PC-3 (cell line): ENCODE results near the gene DNAJC11. TPM values are rescaled to one million over a fixed set of nuclear protein-coding genes. Genes with fewer than 3 reads are reported as not detected.

Experiments used
- ATAC-seq: fragments of 200-7000 bp; cut with Tn5 transposase; 2 replicates; pipeline ENCODE4 v1.9.1; 2020; ENCODE audit warnings: mild to moderate bottlenecking, moderate library complexity
- BruUV-seq: library from RNA; stranded (reverse); fragments of 400-500 nt; replicated peaks from 2 replicates; lab custom pipeline; 2021; lab: Mats Ljungman, UMichigan
- CTCF ChIA-PET: fragments of 300-600 bp; sonication (Branson Sonifier 250); formaldehyde crosslinking; loops from one replicate; lab custom pipeline; 2022; ENCODE audit warnings: antibody characterized with exemption; lab: Charles Lee
- POLR2A ChIA-PET: fragments of 300-600 bp; sonication (Branson Sonifier 250); formaldehyde crosslinking; loops from one replicate; lab custom pipeline; 2022; ENCODE audit warnings: antibody characterized with exemption; ENCODE audit not compliant: unreplicated experiment; lab: Charles Lee
- DNase-seq: peaks from one replicate; pipeline ENCODE4 v3.0.0-alpha.2; 2015
- H2AFZ ChIP-seq: fragments of 300-600 bp; sonication (generic); 2 replicates; pipeline ENCODE4 v1.6.0; 2016; ENCODE audit warnings: antibody characterized with exemption, low read length
- H3F3A ChIP-seq: fragments of 300-600 bp; sonication (generic); one replicate; pipeline ENCODE4 v1.6.0; 2017; ENCODE audit warnings: antibody characterized with exemption, low read length, control low read depth, mild to moderate bottlenecking; ENCODE audit not compliant: unreplicated experiment
- H3K27ac ChIP-seq: fragments of 300-600 bp; sonication (generic); 2 replicates; pipeline ENCODE4 v1.5.1; 2016; ENCODE audit warnings: mild to moderate bottlenecking, low read length
- H3K27me3 ChIP-seq: fragments of 300-600 bp; sonication (generic); 2 replicates; pipeline ENCODE4 v1.6.1; 2016; ENCODE audit warnings: low read length, mixed read lengths
- H3K36me3 ChIP-seq: fragments of 300-600 bp; sonication (generic); 2 replicates; pipeline ENCODE4 v1.6.1; 2016; ENCODE audit warnings: low read depth, mixed run types, low read length, mixed read lengths
- H3K4me1 ChIP-seq: fragments of 300-600 bp; sonication (generic); 2 replicates; pipeline ENCODE4 v1.5.1; 2016; ENCODE audit warnings: low read length; ENCODE audit not compliant: insufficient read depth
- H3K4me2 ChIP-seq: fragments of 300-600 bp; sonication (generic); 2 replicates; pipeline ENCODE4 v1.6.0; 2016; ENCODE audit warnings: low read length
- H3K4me3 ChIP-seq: fragments of 300-600 bp; sonication (generic); 2 replicates; pipeline ENCODE4 v1.5.1; 2016; ENCODE audit warnings: mild to moderate bottlenecking, low read length, mixed read lengths
- H3K79me2 ChIP-seq: fragments of 300-600 bp; sonication (generic); 2 replicates; pipeline ENCODE4 v1.6.1; 2017; ENCODE audit warnings: low read length, mixed read lengths
- H3K9ac ChIP-seq: fragments of 300-600 bp; sonication (generic); 2 replicates; pipeline ENCODE4 v1.6.0; 2016; ENCODE audit warnings: mild to moderate bottlenecking, low read length
- H3K9me2 ChIP-seq: fragments of 300-600 bp; sonication (generic); replicated peaks from 2 replicates; pipeline ENCODE4 v1.6.1; 2016; ENCODE audit warnings: mixed run types, low read length, mixed read lengths
- H3K9me3 ChIP-seq: fragments of 300-600 bp; sonication (generic); 2 replicates; pipeline ENCODE4 v1.6.1; 2016; ENCODE audit warnings: low read length, mixed read lengths
- H4K20me1 ChIP-seq: fragments of 300-600 bp; sonication (generic); 2 replicates; pipeline ENCODE4 v1.6.1; 2016; ENCODE audit warnings: low read length, mixed read lengths
- CTCF ChIP-seq: fragments of 300-600 bp; sonication (generic); conservative IDR thresholded peaks from 2 replicates; pipeline ENCODE4 v1.5.1; 2017; ENCODE audit warnings: antibody characterized with exemption, low read depth, mild to moderate bottlenecking, low read length
- EZH2 ChIP-seq: fragments of 300-600 bp; sonication (generic); IDR thresholded peaks from one replicate; pipeline ENCODE4 v1.6.1; 2017; ENCODE audit warnings: antibody characterized with exemption, mild to moderate bottlenecking, low read length; ENCODE audit not compliant: unreplicated experiment
- EZH2phosphoT487 ChIP-seq: fragments of 300-600 bp; sonication (generic); IDR thresholded peaks from 2 replicates; pipeline ENCODE4 v1.6.1; 2018; ENCODE audit warnings: mild to moderate bottlenecking, antibody characterized with exemption, low read length, borderline replicate concordance
- intact Hi-C: fragments of 100-400 bp; cut with micrococcal nuclease; formaldehyde crosslinking; loops from 2 replicates; pipeline ENCODE4 v1.9.0; 2023
- total RNA-seq: library from RNA; depleted of rRNA; stranded (reverse); fragments of >200 nt; gene quantifications from 2 replicates; pipeline ENCODE4 v1.2.3, GENCODE V29; 2014

DNAJC11 gene
- total RNA-seq, 1 experiment from 2014 or later: 105 TPM

- no peak for DNase-seq
- intact Hi-C loops: no loop called here
- peaks cover 96% of the 10 kb centered on the region for H3K79me2 ChIP-seq
Observed at GRCh38 chr1:6691507-6691906, 10.1 kb downstream of the DNAJC11 start.

GRCh38 chr1:6690186-6690585, 11.4 kb downstream of the DNAJC11 start:
- Histone ChIP-seq H3K27me3 (no peaks in the 10 kb centered on the region), H3K9ac (no peak overlapping the region), H3K9me3 (no peaks in the 10 kb centered on the region), H3K79me2 (peaks cover 97% of the 10 kb centered on the region), H3K9me2 (no peaks in the 10 kb centered on the region), H3F3A (no peaks in the 10 kb centered on the region), H3K4me1 (no peaks in the 10 kb centered on the region), H3K4me2 (no peak overlapping the region), H3K36me3 (peaks cover 8% of the 10 kb centered on the region; the same call in 1 of the 2 replicates), H3K4me3 (no peak overlapping the region), H2AFZ (no peak overlapping the region), H3K27ac (no peak overlapping the region), H4K20me1 (peaks cover 37% of the 10 kb centered on the region)
- intact Hi-C loops: no loop called here
- BruUV-seq: no TSS peak
- no peak for ATAC-seq
- CTCF ChIA-PET: no interaction called here
- POLR2A ChIA-PET: no interaction called here
- DNase-seq: no peak
- TF ChIP-seq EZH2phosphoT487 (no peak), CTCF (no peak), EZH2 (no peak)

More at GRCh38 chr1:6691507-6691906, 10.1 kb downstream of the DNAJC11 start:
- H3K9me2 ChIP-seq: no peaks in the 10 kb centered on the region
- H4K20me1 ChIP-seq: peaks cover 28% of the 10 kb centered on the region
- BruUV-seq: no TSS peak
- no peak overlapping the region for H3K4me3 ChIP-seq
- no peaks in the 10 kb centered on the region for H3K9me3 ChIP-seq
- ChIA-PET POLR2A (no interaction called here), CTCF (no interaction called here)
- no peaks in the 10 kb centered on the region for H3F3A ChIP-seq
- H3K27ac ChIP-seq: no peak overlapping the region
- H3K4me2 ChIP-seq: no peak overlapping the region
- no peaks in the 10 kb centered on the region for H3K4me1 ChIP-seq
- TF ChIP-seq EZH2phosphoT487: no peak
- TF ChIP-seq EZH2: no peak
- TF ChIP-seq CTCF: no peak
- H3K9ac ChIP-seq: no peak overlapping the region
- no peak for ATAC-seq
- H2AFZ ChIP-seq: no peak overlapping the region
- no peaks in the 10 kb centered on the region for H3K27me3 ChIP-seq
- H3K36me3 ChIP-seq: peaks cover 8% of the 10 kb centered on the region; the same call in 1 of the 2 replicates

GRCh38 chr1:6688757-6689156, 12.9 kb downstream of the DNAJC11 start:
- no peaks in the 10 kb centered on the region for H3K9me2 ChIP-seq
- TF ChIP-seq EZH2phosphoT487: no peak
- no peak for TF ChIP-seq CTCF
- no peak for TF ChIP-seq EZH2
- CTCF ChIA-PET: no interaction called here
- H3K4me2 ChIP-seq: no peak overlapping the region
- POLR2A ChIA-PET: no interaction called here
- no peak overlapping the region for H3K4me3 ChIP-seq
- H3K27me3 ChIP-seq: no peaks in the 10 kb centered on the region
- no peaks in the 10 kb centered on the region for H3K4me1 ChIP-seq
- no peak overlapping the region for H2AFZ ChIP-seq
- H3K9ac ChIP-seq: no peak overlapping the region
- ATAC-seq (no peak), DNase-seq (no peak)
- H3K36me3 ChIP-seq: peaks cover 10% of the 10 kb centered on the region; the same call in 1 of the 2 replicates
- H3K79me2 ChIP-seq: peaks cover 99% of the 10 kb centered on the region
- H3F3A ChIP-seq: no peaks in the 10 kb centered on the region
- BruUV-seq: no TSS peak
- intact Hi-C loops: no loop called here
- no peaks in the 10 kb centered on the region for H3K9me3 ChIP-seq
- H4K20me1 ChIP-seq: peaks cover 36% of the 10 kb centered on the region
- H3K27ac ChIP-seq: no peak overlapping the region
